ENCODE measurements around the gene BDKRB1.

The BDKRB1 gene

DNA sequence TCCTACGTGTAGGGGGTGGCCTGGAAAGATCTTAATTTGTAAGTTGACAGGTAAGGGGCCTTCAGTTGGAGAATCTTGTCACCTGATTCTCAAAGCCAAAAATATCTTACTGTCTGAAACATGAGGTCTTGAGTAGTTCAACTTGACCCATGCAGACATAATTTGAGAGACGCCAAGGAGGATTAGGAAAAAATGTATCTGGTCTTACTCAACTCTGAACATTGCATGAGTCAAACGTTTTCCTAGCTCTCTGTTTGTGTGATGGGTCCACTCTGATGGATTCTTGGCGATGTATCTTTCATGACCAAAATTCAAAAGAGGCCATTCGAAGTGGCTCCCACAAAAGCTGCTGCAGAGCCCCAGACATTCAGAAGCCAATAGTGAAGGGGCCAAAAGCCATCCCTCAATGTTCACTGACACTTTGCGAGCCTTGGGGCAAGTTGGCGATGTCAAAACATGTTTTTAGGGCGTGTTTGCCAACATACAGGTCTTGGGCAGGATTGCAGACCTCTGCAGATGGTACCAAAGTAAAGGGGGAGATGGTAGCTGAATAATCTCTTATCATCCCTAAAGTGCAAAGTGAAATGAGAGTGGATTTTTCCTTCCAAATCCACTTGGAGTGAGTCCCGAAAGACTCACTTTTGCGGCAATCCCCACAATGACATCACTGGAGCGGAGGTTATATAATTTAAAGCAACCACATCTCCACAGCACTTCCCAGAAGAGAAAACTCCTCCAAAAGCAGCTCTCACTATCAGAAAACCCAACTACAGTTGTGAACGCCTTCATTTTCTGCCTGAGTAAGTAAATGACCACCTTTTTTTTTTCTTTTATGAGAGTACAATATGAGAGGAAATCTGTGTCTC lies at the start of gene BDKRB1:
Gene BDKRB1, plus strand, starts transcription at position 710 of the 866 bp plus-strand sequence. CDS start 7,473 bp downstream, outside the sequence.
- no peak for DNase-seq

DNA sequence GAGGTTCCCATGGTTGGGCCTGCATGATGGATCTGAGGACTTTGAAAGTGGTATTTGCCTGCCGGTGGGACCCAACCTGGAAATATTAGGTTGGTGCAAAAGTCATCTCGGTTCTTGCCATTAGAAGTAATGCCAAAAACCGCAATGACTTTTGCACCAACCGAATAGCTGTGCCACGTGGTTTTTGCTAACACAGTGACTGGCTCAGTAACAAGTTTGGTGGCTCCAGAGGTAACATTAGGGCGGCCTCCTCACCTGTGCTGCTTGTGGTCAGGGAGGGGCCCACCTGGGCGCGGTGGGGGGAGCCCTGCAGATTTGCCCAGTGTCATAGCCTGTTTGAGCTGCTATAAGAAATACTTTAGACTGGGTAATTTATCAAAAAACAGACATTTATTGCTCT lies 49.5 kb upstream of the BDKRB1 start:
- no peak for DNase-seq

DNA sequence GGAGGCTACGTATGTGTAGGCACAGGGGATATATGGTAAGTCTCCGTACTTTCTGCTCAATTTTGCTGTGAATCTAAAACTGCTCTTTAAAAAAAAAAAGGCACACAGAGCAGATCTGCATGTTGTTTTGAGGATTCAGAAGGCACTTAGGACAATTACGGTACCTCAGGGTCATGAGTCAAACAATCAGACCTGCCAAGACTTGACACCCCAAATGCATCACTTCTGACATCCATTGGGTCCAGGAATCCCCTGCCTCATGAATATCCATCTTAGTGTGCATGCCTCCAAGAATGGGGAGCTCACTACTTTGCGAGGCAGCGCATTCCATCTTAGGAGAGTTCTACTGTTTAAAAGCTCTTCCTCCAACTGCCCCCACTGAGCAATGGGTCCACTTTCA lies 48.3 kb upstream of the BDKRB1 start:
- no peak for DNase-seq

DNA sequence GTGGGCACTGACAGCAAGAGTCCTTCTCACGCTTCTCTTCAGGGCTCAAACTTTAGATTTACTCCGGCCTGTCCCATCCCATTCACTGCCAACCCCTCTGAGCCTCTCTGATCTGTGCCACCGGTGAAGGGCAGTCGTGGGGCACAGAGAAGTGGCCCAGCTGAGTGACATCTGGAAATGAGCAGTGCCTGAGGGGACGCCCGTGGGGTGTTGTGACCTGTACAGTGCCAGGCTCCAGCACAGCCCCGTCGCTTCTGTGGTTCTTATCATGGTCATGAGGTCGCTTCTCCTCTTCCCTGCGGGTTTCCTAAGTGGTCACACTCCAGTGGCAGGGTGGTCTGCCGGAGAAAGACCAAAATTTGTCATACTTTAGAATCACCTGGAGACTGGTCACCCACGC lies 47.3 kb upstream of the BDKRB1 start:
- DNase-seq, result no peak

GRCh38 chr14:96212140-96212539 lies 43.9 kb upstream of the BDKRB1 start:
- DNase-seq, result no peak

GRCh38 chr14:96212896-96213295 lies 43.1 kb upstream of the BDKRB1 start:
- no peak for DNase-seq

DNA sequence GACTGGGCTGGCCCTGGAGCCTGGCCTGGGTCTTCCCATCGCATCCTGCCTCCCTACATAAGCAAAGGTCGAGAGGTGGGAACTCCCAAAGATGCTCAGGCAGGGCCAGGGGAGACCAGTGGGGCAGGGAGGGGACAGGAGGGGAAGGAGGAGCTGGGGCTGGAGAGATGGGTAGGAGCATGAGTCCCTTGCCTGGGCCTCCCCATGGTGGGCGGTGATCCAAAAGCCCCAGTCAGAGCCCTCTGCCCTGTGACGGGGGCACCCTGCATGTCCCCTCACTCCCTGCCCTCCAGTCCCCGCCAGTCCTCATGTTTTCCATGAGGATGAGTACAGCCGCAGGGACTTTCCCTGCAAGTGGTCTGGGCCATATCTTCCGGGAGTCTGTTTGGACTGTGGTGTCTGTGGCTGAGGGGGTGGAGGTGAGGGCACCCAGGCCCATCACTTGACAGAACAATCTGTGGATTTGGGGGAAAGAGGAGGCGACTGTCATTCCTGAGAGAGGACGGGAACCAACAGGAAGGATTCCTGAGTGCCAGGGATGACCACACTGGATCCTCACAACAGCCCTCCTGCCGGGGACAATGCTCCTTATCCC lies 42.0 kb upstream of the BDKRB1 start:
- DNase-seq, result no peak

DNA sequence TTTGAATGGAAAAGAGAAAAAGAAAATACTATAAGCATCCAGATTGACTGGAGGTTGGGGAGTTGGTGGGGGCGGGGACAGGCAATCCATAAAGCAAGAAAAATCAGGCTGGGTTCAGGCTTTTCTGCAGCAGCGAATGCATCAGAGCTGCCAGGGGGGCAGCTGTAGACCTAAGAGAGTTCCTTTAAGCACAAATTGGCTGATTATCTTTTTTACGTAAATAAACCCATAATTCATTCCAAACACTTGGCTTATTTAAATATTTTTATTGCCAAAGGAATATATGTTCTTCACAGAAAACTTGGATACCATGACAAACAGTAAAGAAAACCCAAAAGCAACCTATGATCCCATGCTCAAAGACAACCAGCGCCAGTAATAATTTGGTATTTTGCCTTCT lies 41.2 kb upstream of the BDKRB1 start:
- DNase-seq, result no peak

- DNase-seq, result no peak
These were observed 40.4 kb upstream of the BDKRB1 start for GRCh38 chr14:96215452-96216244.

- DNase-seq, result no peak
These were observed 39.4 kb upstream of the BDKRB1 start for GRCh38 chr14:96216627-96217026.

- DNase-seq, result no peak
These were observed 38.6 kb upstream of the BDKRB1 start for GRCh38 chr14:96217376-96217913.

DNA sequence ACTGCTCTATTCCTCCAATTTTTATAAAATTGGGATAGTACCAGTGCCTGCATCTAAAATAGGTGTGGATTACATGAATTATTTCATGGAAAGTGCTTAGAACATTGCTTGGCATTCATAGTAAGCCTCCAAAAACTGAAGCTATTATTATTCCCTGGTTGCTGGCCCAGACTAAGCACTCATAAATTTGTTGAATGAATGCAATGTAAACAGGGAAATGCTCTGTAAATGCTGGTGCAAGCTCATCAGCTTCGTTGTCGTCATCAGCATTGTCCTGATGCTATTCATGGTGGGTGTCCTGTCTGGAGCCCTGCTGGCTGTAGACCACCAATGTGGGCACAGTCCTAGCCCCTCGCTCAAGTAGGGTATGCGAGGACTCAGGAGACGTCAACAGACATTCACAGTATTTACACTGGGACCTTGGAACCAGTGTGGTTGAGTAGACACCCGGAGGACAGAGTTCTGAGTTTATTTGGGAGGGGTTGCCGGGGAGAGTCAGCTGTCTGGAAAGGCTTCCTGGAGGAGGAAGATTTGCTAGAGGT lies 34.8 kb upstream of the BDKRB1 start:
- DNase-seq, result no peak

DNA sequence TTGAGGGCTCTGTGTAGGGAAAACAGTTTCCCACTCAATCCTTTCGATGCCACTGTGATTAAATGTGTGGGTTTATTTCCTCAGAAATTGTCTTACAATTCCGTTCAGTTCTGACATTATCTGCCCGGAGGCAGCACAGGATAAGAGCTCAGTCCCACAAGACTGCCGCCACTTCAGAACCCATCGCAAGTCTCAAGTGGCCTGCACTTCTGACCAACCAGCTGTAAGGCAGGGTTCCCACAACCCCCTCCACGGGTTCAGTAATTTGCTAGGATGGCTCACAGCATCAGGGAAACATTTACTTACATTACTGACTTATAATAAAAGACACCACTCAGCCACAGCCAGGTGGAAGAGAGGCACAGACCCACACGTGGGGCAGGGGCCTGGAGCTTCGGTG lies 34.2 kb upstream of the BDKRB1 start:
- DNase-seq, result no peak

GRCh38 chr14:96224480-96225096 lies 31.4 kb upstream of the BDKRB1 start:
- DNase-seq, result no peak

DNA sequence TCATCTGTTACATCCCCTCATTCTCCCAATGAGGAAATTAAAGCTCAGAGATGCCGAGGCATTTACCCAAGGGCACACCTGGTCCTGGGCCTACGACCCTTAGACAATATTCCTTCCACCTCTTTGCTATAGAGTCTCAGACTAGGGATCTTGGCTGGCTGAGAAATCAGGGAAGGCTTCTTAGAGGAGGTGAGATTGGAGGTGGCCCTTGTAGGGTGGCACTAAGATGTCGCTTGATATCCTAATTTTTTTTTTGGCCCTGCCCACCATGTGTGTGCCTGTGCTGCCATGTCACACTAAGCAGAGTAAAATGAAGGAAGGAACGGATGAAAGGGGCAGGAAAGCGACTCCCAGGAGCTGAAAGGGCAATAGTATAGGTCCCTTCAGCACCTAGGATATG lies 30.8 kb upstream of the BDKRB1 start:
- no peak for DNase-seq

DNA sequence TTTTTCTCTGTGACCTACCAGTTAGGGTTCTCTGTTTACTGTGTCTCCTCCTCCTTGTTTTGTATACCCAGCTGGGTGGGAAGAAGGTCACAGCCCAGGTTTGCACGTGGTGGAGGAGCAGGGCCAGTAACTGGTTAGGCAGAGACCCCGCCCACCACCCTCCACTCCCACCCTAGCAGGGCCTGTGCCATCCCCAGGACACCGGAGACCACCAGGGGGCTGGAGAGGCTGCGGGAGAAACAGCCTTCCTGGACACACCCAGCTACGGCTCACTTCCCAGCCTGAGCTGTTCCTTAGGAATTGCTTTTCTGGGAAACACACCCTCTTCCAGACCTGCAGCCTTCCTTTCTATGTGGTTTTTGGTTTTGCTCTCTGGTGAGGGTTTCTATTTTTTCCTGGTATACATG lies 30.3 kb upstream of the BDKRB1 start:
- DNase-seq, result no peak

DNA sequence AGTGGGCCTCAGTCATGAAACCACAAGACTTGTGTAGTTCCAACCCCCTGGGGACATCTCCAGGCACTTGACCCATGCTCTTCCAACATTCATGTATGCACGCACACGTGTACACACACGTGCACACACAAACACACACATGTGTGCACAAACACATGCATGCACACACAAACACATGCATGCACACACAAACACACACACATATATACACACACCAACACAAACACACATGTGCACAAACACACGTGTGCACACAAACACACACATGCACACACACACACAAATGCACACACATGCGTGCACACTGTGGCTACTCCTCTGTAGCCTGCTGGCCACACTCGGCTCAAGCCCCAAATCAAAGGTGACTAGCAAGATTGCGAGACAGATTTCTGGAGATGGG lies 28.6 kb upstream of the BDKRB1 start:
- DNase-seq, result no peak

- DNase-seq, result no peak
These were observed 26.7 kb upstream of the BDKRB1 start for GRCh38 chr14:96229315-96229714.

DNA sequence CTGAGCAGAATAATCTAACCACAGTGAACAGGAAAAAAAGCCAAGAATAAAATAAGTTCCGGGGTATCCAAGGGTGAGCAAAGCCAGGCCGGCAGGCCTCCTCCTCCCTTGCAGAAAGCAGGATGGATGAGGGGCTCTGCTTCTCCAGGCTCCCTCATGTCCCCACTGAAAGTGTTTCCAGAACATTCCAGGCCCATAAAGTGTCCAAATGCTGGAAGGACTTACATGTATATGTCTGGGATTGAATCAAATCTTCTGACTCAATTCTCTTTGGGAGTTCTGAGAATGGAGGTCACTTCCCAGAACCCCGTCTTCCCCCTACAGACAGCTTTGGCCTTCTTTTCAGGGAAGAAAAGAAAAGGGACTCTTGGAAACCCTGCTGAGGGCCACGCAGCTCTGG lies 25.0 kb upstream of the BDKRB1 start:
- no peak for DNase-seq

GRCh38 chr14:96231526-96232130 lies 24.4 kb upstream of the BDKRB1 start:
- no peak for DNase-seq

- DNase-seq, result no peak
These were observed 23.5 kb upstream of the BDKRB1 start for GRCh38 chr14:96232506-96232905.

DNA sequence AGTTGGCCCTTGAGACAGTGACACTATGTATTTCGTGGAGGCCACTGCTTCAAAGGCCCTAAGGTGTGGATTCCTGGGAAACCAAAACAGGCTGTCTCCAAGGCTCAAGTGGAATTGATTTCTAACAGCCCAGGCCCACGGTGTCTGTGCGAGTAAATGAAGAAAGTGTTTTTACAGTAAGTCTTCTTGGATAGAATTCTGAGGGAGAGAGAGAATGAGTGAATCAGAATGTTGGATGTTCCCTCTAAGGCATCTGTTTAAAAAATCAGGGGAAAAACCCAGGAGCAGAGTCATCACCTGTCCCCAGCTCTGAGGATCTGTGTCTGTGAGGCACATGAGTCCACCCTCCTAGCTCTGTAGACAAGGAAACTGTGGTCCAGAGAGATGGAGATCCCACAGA lies 22.3 kb upstream of the BDKRB1 start:
- no peak for DNase-seq

Data from activated naive CD4-positive, alpha-beta T cell (primary cell).